Neural progenitor cell (in vitro differentiated cells): ENCODE measurements around the gene USP10. TPM values are rescaled to one million over a fixed set of nuclear protein-coding genes. Genes with fewer than 3 reads are reported as not detected.

ENCODE experiments used
- DNase-seq: peaks from one replicate; pipeline ENCODE4 v3.0.0-alpha.2; 2016; ENCODE audit warnings: low spot score
- H2AFZ ChIP-seq: fragments of 200-600 bp; sonication (generic); replicated peaks from 2 replicates; pipeline ENCODE4 v1.6.1; 2016; ENCODE audit warnings: antibody characterized with exemption
- H3F3A ChIP-seq: fragments of 200-600 bp; sonication (generic); 2 replicates; pipeline ENCODE4 v1.6.1; 2016; ENCODE audit warnings: antibody characterized with exemption, low read depth
- H3K27ac ChIP-seq: fragments of 200-600 bp; sonication (generic); 2 replicates; pipeline ENCODE4 v1.5.1; 2016; ENCODE audit warnings: mild to moderate bottlenecking
- H3K27me3 ChIP-seq: fragments of 200-600 bp; sonication (generic); 2 replicates; pipeline ENCODE4 v1.6.1; 2016; ENCODE audit warnings: mild to moderate bottlenecking, moderate library complexity
- H3K36me3 ChIP-seq: fragments of 200-600 bp; sonication (generic); 2 replicates; pipeline ENCODE4 v1.5.1; 2016
- H3K4me1 ChIP-seq: fragments of 200-600 bp; sonication (generic); 2 replicates; pipeline ENCODE4 v1.6.1; 2016; ENCODE audit warnings: mixed run types
- H3K4me2 ChIP-seq: fragments of 200-600 bp; sonication (generic); 2 replicates; pipeline ENCODE4 v1.6.1; 2016
- H3K4me3 ChIP-seq: fragments of 200-600 bp; sonication (generic); 2 replicates; pipeline ENCODE4 v1.5.1; 2016
- H3K79me2 ChIP-seq: fragments of 200-600 bp; sonication (generic); 2 replicates; pipeline ENCODE4 v1.6.1; 2016; ENCODE audit warnings: low read depth
- H3K9ac ChIP-seq: fragments of 200-600 bp; sonication (generic); 2 replicates; pipeline ENCODE4 v1.6.1; 2016
- H3K9me3 ChIP-seq: fragments of 200-600 bp; sonication (generic); 2 replicates; pipeline ENCODE4 v1.5.1; 2016; ENCODE audit warnings: low read depth
- H4K20me1 ChIP-seq: fragments of 200-600 bp; sonication (generic); 2 replicates; pipeline ENCODE4 v1.6.1; 2016; ENCODE audit warnings: low read depth
- H3K27ac Mint-ChIP-seq: 3 replicates; pipeline ENCODE4 v1.8.0; 2021; ENCODE audit warnings: mixed read lengths
- H3K27me3 Mint-ChIP-seq: 2 replicates; pipeline ENCODE4 v1.8.0; 2022; ENCODE audit warnings: low read depth, mild to moderate bottlenecking, inconsistent platforms, moderate library complexity, mixed read lengths; ENCODE audit not compliant: insufficient read depth
- H3K36me3 Mint-ChIP-seq: 3 replicates; pipeline ENCODE4 v1.8.0; 2021; ENCODE audit warnings: mixed read lengths
- H3K4me1 Mint-ChIP-seq: 3 replicates; pipeline ENCODE4 v1.8.0; 2021; ENCODE audit warnings: mixed read lengths
- H3K4me3 Mint-ChIP-seq: 3 replicates; pipeline ENCODE4 v1.8.0; 2021; ENCODE audit warnings: mild to moderate bottlenecking, moderate library complexity, mixed read lengths
- H3K9me3 Mint-ChIP-seq: 3 replicates; pipeline ENCODE4 v1.8.0; 2020; ENCODE audit warnings: mixed read lengths
- EZH2 ChIP-seq: fragments of 200-600 bp; sonication (generic); IDR thresholded peaks from 2 replicates; pipeline ENCODE4 v1.6.1; 2017; ENCODE audit warnings: antibody characterized with exemption, mild to moderate bottlenecking, moderate library complexity
- EZH2phosphoT487 ChIP-seq: fragments of 200-600 bp; sonication (generic); IDR thresholded peaks from 2 replicates; pipeline ENCODE4 v1.6.1; 2017; ENCODE audit warnings: antibody characterized with exemption
- total RNA-seq: library from RNA; depleted of rRNA; stranded (reverse); fragments of >200 nt; gene quantifications from 2 replicates; pipeline ENCODE4 v1.2.3, GENCODE V29; 2015; ENCODE audit warnings: low replicate concordance
- TF ChIP-seq, protein P1 (sequence below): fragments of 200-600 bp; sonication (generic); IDR thresholded peaks from 2 replicates; pipeline ENCODE4 v1.5.1; 2017; ENCODE audit warnings: antibody characterized with exemption, mild to moderate bottlenecking

Gene USP10
- total RNA-seq, 1 donor from 2014 or later: 130 TPM

DNA sequence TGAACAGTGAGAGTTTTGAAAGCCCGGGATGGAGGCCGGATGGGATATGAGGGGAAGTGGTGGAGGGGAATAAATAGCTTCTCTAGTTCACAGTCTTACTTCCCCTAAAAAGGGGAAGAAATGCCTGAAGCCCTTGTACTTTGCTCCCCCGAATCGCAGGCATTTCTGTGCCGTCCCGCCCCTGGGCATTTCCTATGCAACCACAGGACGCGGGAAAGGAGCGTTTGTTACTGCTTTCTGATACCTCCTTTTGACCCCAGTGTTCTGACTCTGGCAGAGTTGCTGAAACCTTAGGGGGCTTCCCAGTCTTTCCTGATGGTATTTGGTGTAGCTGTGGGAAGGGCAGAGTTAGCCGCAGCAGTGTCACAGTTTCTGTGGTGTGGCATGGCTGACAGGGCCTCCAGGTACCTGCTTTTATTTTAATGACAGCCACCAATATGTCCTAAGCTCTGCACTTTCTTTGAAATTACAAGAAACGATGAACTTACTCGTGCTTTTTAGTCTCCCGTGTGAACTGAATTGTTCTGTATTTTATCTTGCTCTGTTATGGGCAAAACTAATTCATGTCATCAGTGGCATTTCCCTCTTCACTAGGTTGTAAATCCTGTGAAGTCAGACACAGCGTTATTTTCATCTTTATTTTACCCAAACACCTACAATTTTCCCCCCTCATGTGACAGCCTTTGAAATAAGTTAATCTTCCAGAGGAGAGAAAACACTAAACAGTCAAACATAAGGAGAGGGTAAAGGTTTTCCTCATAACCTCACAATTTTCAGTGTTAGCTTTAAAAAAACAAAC lies 27.1 kb downstream of the USP10 start:
- no peak for TF ChIP-seq EZH2
- TF ChIP-seq, protein P1, sequence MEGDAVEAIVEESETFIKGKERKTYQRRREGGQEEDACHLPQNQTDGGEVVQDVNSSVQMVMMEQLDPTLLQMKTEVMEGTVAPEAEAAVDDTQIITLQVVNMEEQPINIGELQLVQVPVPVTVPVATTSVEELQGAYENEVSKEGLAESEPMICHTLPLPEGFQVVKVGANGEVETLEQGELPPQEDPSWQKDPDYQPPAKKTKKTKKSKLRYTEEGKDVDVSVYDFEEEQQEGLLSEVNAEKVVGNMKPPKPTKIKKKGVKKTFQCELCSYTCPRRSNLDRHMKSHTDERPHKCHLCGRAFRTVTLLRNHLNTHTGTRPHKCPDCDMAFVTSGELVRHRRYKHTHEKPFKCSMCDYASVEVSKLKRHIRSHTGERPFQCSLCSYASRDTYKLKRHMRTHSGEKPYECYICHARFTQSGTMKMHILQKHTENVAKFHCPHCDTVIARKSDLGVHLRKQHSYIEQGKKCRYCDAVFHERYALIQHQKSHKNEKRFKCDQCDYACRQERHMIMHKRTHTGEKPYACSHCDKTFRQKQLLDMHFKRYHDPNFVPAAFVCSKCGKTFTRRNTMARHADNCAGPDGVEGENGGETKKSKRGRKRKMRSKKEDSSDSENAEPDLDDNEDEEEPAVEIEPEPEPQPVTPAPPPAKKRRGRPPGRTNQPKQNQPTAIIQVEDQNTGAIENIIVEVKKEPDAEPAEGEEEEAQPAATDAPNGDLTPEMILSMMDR: no peak
- TF ChIP-seq EZH2phosphoT487: no peak
- no peak overlapping the region for H2AFZ ChIP-seq
- H3K27me3 ChIP-seq: no peaks in the 10 kb centered on the region
- DNase-seq: no peak
- H3K4me3 ChIP-seq: no peak overlapping the region
- Mint-ChIP-seq H3K4me3 (no peak overlapping the region), H3K36me3 (peaks cover 6% of the 10 kb centered on the region), H3K4me1 (peaks cover 68% of the 10 kb centered on the region), H3K27ac (no peak overlapping the region), H3K27me3 (peaks cover 2% of the 10 kb centered on the region), H3K9me3 (no peaks in the 10 kb centered on the region)
- peaks cover 16% of the 10 kb centered on the region for H3F3A ChIP-seq
- H3K79me2 ChIP-seq: peaks cover 100% of the 10 kb centered on the region
- peaks cover 94% of the 10 kb centered on the region for H4K20me1 ChIP-seq
- peaks cover 31% of the 10 kb centered on the region for H3K4me1 ChIP-seq
- H3K9ac ChIP-seq: no peak overlapping the region
- peak overlapping the region; percentile 19 for H3K4me2 ChIP-seq
- no peaks in the 10 kb centered on the region for H3K36me3 ChIP-seq
- no peaks in the 10 kb centered on the region for H3K9me3 ChIP-seq
- no peak overlapping the region for H3K27ac ChIP-seq

DNA sequence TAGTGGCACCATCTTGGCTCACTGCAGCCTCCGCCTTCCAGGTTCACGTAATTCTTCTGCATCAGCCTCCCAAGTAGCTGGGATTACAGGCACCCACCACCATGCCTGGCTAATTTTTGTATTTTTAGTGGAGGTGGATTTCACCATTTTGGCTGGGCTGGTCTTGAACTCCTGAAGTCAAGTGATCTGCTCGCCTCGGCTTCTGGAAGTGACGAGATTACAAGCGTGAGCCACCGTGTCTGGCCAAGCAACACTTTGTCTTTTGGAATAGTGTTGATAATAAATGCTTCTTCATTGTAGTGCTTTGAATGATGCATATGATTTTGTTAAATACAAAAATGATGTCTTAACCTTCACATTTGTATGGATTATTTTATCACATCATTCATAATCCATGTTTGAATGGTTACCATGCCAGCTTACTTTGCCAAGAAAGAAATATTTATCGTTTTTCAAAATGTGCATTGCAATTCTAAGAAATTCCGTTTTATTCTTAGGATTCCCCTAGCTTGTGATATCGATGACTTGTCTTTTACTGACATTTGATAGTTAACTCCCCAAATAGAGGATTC lies 29.1 kb downstream of the USP10 start:
- H3K36me3 Mint-ChIP-seq: peaks cover 2% of the 10 kb centered on the region
- peaks cover 100% of the 10 kb centered on the region for H3K79me2 ChIP-seq
- H3K9me3 Mint-ChIP-seq: no peaks in the 10 kb centered on the region
- no peak overlapping the region for H2AFZ ChIP-seq
- peaks cover 16% of the 10 kb centered on the region for H3F3A ChIP-seq
- H3K4me1 ChIP-seq: peaks cover 31% of the 10 kb centered on the region
- H3K27ac Mint-ChIP-seq: no peak overlapping the region
- peaks cover 60% of the 10 kb centered on the region for H3K4me1 Mint-ChIP-seq
- peaks cover 2% of the 10 kb centered on the region for H3K27me3 Mint-ChIP-seq
- H3K4me3 ChIP-seq: no peak overlapping the region
- no peaks in the 10 kb centered on the region for H3K27me3 ChIP-seq
- no peak overlapping the region for H3K27ac ChIP-seq
- no peak overlapping the region for H3K4me3 Mint-ChIP-seq
- DNase-seq: no peak
- H3K9me3 ChIP-seq: no peaks in the 10 kb centered on the region
- H3K9ac ChIP-seq: no peak overlapping the region
- peaks cover 92% of the 10 kb centered on the region for H4K20me1 ChIP-seq
- TF ChIP-seq EZH2phosphoT487 (no peak), EZH2 (no peak)
- peaks cover 5% of the 10 kb centered on the region for H3K36me3 ChIP-seq
- H3K4me2 ChIP-seq: no peak overlapping the region

DNA sequence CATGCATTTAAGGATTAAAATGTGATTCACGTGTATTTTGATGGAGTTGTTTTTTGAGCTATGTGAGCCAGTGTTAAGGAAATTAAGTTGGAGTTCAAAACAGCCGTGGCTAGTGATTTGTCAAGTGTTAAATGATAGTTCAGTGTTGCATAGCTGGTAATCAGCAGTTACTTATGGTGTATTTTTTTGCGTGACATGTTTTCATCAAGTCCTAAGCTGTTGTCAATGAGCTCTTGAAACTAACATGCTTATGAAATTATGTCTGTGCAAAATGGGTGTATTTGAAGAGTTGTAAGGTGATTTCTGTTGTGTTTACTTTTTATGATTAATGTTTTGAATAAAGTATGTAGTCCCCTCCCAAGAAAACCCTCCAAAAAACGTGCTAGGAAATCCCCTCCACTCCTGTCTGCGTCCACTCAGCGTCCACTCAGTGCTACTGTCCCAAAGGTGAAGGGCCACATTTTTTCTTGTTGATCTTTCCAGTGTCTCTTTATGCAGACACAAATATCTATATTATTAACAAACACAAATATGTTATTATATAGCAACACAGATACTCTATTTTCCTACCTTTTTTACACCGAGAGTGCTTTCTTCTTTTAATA lies 30.0 kb downstream of the USP10 start:
- no peak overlapping the region for H2AFZ ChIP-seq
- peaks cover 100% of the 10 kb centered on the region for H3K79me2 ChIP-seq
- no peak for TF ChIP-seq EZH2
- no peak for TF ChIP-seq EZH2phosphoT487
- TF ChIP-seq, protein P1: no peak
- H3K27me3 Mint-ChIP-seq: peaks cover 2% of the 10 kb centered on the region
- H3K27me3 ChIP-seq: no peaks in the 10 kb centered on the region
- H4K20me1 ChIP-seq: peaks cover 92% of the 10 kb centered on the region
- no peaks in the 10 kb centered on the region for H3K9me3 Mint-ChIP-seq
- no peak overlapping the region for H3K27ac ChIP-seq
- H3K9me3 ChIP-seq: no peaks in the 10 kb centered on the region
- H3K4me3 Mint-ChIP-seq: no peak overlapping the region
- H3K4me3 ChIP-seq: no peak overlapping the region
- H3K9ac ChIP-seq: no peak overlapping the region
- H3F3A ChIP-seq: peaks cover 10% of the 10 kb centered on the region
- H3K4me1 Mint-ChIP-seq: peaks cover 56% of the 10 kb centered on the region
- no peak overlapping the region for H3K4me2 ChIP-seq
- H3K27ac Mint-ChIP-seq: no peak overlapping the region
- no peak for DNase-seq
- peaks cover 5% of the 10 kb centered on the region for H3K36me3 ChIP-seq
- peaks cover 23% of the 10 kb centered on the region for H3K4me1 ChIP-seq
- peaks cover 2% of the 10 kb centered on the region for H3K36me3 Mint-ChIP-seq
